GM21381 (cell line): Measurements from ENCODE around the gene IL17RB.

Experiments used
- ATAC-seq: cut with Tn5 transposase; IDR thresholded peaks from one replicate; pipeline ENCODE4 v1.9.1; 2021; ENCODE audit warnings: mild to moderate bottlenecking, moderate library complexity; ENCODE audit not compliant: unreplicated experiment

The IL17RB gene

GRCh38 chr3:53902067-53902466, 55.7 kb downstream of the IL17RB start:
- ATAC-seq: no peak

- no peak for ATAC-seq
Observed at GRCh38 chr3:53902711-53903110, 56.3 kb downstream of the IL17RB start.

- no peak for ATAC-seq
Observed at GRCh38 chr3:53913401-53913800, 67.0 kb downstream of the IL17RB start.
